Measurements from ENCODE around the gene FAM133A.

FAM133A gene

GRCh38 chrX:93673056-93673868, 744 bp upstream of the FAM133A start, which contains the start of gene NAP1L3:
Gene NAP1L3 (minus strand): TSS chrX:93673578. CDS start chrX:93673304, 274 bp downstream.
- Histone ChIP-seq H3K27me3 (ENCODE audit: low read depth, low read length) (no peaks in the 10 kb centered on the region), H4K20me1 (ENCODE audit: insufficient read depth, low read length) (no peaks in the 10 kb centered on the region), H3K27ac (ENCODE audit: low read length) (no peak within 1 kb of the TSS), H3K4me3 (ENCODE audit: low read length) (no peak within 1 kb of the TSS), H3K9me3 (ENCODE audit: insufficient read depth, low read length) (no peaks in the 10 kb centered on the region), H3K36me3 (replicated peaks; ENCODE audit: low read depth, low read length) (no peaks in the 10 kb centered on the region), H3K4me2 (ENCODE audit: low read length) (no peak within 1 kb of the TSS), H3K79me2 (ENCODE audit: low read length) (no peaks in the 10 kb centered on the region), H2AFZ (ENCODE audit: low read depth, low read length) (no peak within 1 kb of the TSS), H3K9ac (ENCODE audit: low read length) (no peak within 1 kb of the TSS), H3K4me1 (ENCODE audit: low read length) (no peaks in the 10 kb centered on the region)
- TF ChIP-seq CTCF (IDR thresholded peaks at IDR 0.05; ENCODE audit: low read depth, low read length) = no peak

GRCh38 chrX:93695981-93696380, 22.0 kb downstream of the FAM133A start:
- TF ChIP-seq EZH2phosphoT487 (IDR thresholded peaks at IDR 0.05; ENCODE audit: low read depth) (no peak), CTCF (IDR thresholded peaks at IDR 0.05; ENCODE audit: low read depth, low read length) (no peak)

GRCh38 chrX:93703701-93704100, 29.7 kb downstream of the FAM133A start:
- no peaks in the 10 kb centered on the region for H3K36me3 ChIP-seq (replicated peaks; ENCODE audit: low read depth, low read length)
- H3K4me2 ChIP-seq (ENCODE audit: low read length) = no peak overlapping the region
- no peak overlapping the region for H3K4me3 ChIP-seq (ENCODE audit: low read length)
- no peaks in the 10 kb centered on the region for H3K9me3 ChIP-seq (ENCODE audit: insufficient read depth, low read length)
- no peak overlapping the region for H3K9ac ChIP-seq (ENCODE audit: low read length)
- no peak overlapping the region for H3K27ac ChIP-seq (ENCODE audit: low read length)
- H3K79me2 ChIP-seq (ENCODE audit: low read length) = no peaks in the 10 kb centered on the region
- H3K27me3 ChIP-seq (ENCODE audit: low read depth, low read length) = no peaks in the 10 kb centered on the region
- H3K4me1 ChIP-seq (ENCODE audit: low read length) = no peaks in the 10 kb centered on the region
- H2AFZ ChIP-seq (ENCODE audit: low read depth, low read length) = no peak overlapping the region
- no peak for TF ChIP-seq EZH2phosphoT487 (IDR thresholded peaks at IDR 0.05; ENCODE audit: low read depth)
- no peaks in the 10 kb centered on the region for H4K20me1 ChIP-seq (ENCODE audit: insufficient read depth, low read length)

More at GRCh38 chrX:93695981-93696380, 22.0 kb downstream of the FAM133A start:
- no peak overlapping the region for H3K4me3 ChIP-seq (ENCODE audit: low read length)
- H3K36me3 ChIP-seq (replicated peaks; ENCODE audit: low read depth, low read length) = no peaks in the 10 kb centered on the region
- no peaks in the 10 kb centered on the region for H4K20me1 ChIP-seq (ENCODE audit: insufficient read depth, low read length)
- H3K4me1 ChIP-seq (ENCODE audit: low read length) = peaks cover 13% of the 10 kb centered on the region
- H3K4me2 ChIP-seq (ENCODE audit: low read length) = no peak overlapping the region
- no peak overlapping the region for H2AFZ ChIP-seq (ENCODE audit: low read depth, low read length)
- no peaks in the 10 kb centered on the region for H3K79me2 ChIP-seq (ENCODE audit: low read length)
- no peak overlapping the region for H3K27ac ChIP-seq (ENCODE audit: low read length)
- H3K9me3 ChIP-seq (ENCODE audit: insufficient read depth, low read length) = no peaks in the 10 kb centered on the region
- H3K9ac ChIP-seq (ENCODE audit: low read length) = no peak overlapping the region
- no peaks in the 10 kb centered on the region for H3K27me3 ChIP-seq (ENCODE audit: low read depth, low read length)

GRCh38 chrX:93711076-93711475, 37.1 kb downstream of the FAM133A start:
- Histone ChIP-seq H3K79me2 (ENCODE audit: low read length) (no peaks in the 10 kb centered on the region), H3K36me3 (replicated peaks; ENCODE audit: low read depth, low read length) (no peaks in the 10 kb centered on the region), H3K4me3 (ENCODE audit: low read length) (no peak overlapping the region), H4K20me1 (ENCODE audit: insufficient read depth, low read length) (no peaks in the 10 kb centered on the region), H3K9ac (ENCODE audit: low read length) (no peak overlapping the region), H2AFZ (ENCODE audit: low read depth, low read length) (no peak overlapping the region), H3K4me2 (ENCODE audit: low read length) (no peak overlapping the region), H3K27me3 (ENCODE audit: low read depth, low read length) (no peaks in the 10 kb centered on the region), H3K27ac (ENCODE audit: low read length) (no peak overlapping the region), H3K4me1 (ENCODE audit: low read length) (no peaks in the 10 kb centered on the region), H3K9me3 (ENCODE audit: insufficient read depth, low read length) (no peaks in the 10 kb centered on the region)
- TF ChIP-seq EZH2phosphoT487 (IDR thresholded peaks at IDR 0.05; ENCODE audit: low read depth) = no peak
- TF ChIP-seq CTCF (IDR thresholded peaks at IDR 0.05; ENCODE audit: low read depth, low read length) = no peak
